BLaER1 (cell line): ENCODE data around the gene MRPS22.

Experiments used
- H3K27ac ChIP-seq: shearing (Covaris generic); formaldehyde crosslinking; 2 replicates; pipeline ENCODE4 v1.8.1; 2022
- H3K27me3 ChIP-seq: shearing (Covaris generic); formaldehyde crosslinking; 2 replicates; pipeline ENCODE4 v1.8.1; 2022
- H3K36me3 ChIP-seq: shearing (Covaris generic); formaldehyde crosslinking; 2 replicates; pipeline ENCODE4 v1.8.1; 2022
- H3K4me1 ChIP-seq: shearing (Covaris generic); formaldehyde crosslinking; 2 replicates; pipeline ENCODE4 v1.8.1; 2022
- H3K4me2 ChIP-seq: shearing (Covaris generic); formaldehyde crosslinking; 2 replicates; pipeline ENCODE4 v1.8.1; 2022
- H3K4me3 ChIP-seq: shearing (Covaris generic); formaldehyde crosslinking; 2 replicates; pipeline ENCODE4 v1.8.1; 2022
- H3K9ac ChIP-seq: shearing (Covaris generic); formaldehyde crosslinking; 2 replicates; pipeline ENCODE4 v1.8.1; 2022
- H3K9me3 ChIP-seq: shearing (Covaris generic); formaldehyde crosslinking; 2 replicates; pipeline ENCODE4 v1.8.1; 2022
- H4K20me1 ChIP-seq: shearing (Covaris generic); formaldehyde crosslinking; 2 replicates; pipeline ENCODE4 v1.8.1; 2022
- Cebpa-rat ChIP-seq: shearing (Covaris generic); IDR thresholded peaks from 2 replicates; pipeline ENCODE4 v1.8.1; 2022

MRPS22 gene

DNA sequence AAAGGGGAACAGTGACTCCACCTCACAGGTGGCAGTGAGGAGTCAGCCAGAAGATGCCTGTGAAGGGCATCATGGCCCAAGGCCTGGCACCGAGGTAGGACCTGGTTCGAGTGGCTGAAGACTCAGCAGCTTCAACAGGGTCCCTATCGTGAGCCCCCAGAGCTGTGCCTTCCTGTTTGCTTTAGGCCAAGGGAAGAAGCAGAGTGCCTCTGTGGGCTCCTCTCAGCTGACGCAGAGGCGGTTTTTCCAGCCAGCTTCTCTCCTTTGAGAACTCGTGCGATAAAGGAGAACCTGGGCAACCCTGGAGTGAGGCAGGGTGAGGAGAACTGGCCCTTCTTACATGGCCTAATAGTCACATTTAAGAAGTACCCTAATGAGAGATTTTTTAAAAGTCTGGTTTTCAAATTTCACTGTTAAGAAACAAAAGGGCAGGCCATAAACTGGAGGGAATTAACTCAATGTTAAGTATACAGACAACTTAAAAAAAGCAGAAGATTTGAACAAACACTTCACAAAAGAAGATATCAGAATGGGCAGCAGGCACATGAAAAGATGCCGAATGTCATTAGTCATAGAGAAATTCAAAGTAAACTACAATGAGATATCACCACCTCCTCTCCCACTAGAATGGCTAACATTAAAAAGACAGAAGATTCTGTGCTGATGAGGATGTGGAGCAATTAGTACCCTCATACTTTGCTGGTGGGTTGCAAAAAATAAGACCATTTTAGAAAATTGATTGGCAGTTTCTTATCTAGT is 23.1 kb upstream of the MRPS22 start:
- H3K36me3 ChIP-seq, result no peaks in the 10 kb centered on the region
- no peak for TF ChIP-seq Cebpa-rat

DNA sequence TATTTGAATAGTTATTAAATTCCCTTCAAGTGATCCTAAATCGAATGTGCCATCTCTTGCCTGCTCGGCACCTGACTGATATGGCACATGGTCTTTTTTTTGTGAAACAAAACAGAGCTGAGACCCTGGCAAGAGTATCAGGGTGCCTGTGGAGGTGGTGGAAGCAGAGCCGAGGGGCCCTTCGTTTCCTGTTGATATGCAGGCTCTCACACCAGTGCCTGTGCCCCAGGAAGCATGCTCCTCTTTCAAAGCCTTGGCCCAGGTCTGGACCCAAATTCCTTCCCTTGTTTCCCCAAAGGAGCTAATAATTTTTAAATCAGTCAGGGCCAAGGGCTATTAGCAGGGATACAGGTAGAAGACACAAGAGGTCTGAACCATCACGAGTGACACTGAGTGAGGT is 21.5 kb upstream of the MRPS22 start:
- no peak overlapping the region for H3K9ac ChIP-seq
- H3K4me3 ChIP-seq, result no peak overlapping the region
- H3K9me3 ChIP-seq, result 0 out of 2 replicates have a peak, but pooled peaks cover 6% of the 10 kb centered on the region
- H4K20me1 ChIP-seq, result no peaks in the 10 kb centered on the region
- H3K4me2 ChIP-seq, result no peak overlapping the region
- H3K4me1 ChIP-seq, result no peaks in the 10 kb centered on the region; the same call in 1 of the 2 replicates
- H3K27me3 ChIP-seq, result no peaks in the 10 kb centered on the region
- H3K36me3 ChIP-seq, result no peaks in the 10 kb centered on the region
- H3K27ac ChIP-seq, result no peak overlapping the region
- TF ChIP-seq Cebpa-rat, result no peak

More for the DNA sequence above, 23.1 kb upstream of the MRPS22 start:
- no peak overlapping the region for H3K4me3 ChIP-seq
- no peak overlapping the region for H3K27ac ChIP-seq
- H3K9me3 ChIP-seq, result 0 out of 2 replicates have a peak, but pooled peaks cover 6% of the 10 kb centered on the region
- no peaks in the 10 kb centered on the region for H4K20me1 ChIP-seq
- H3K9ac ChIP-seq, result no peak overlapping the region
- no peak overlapping the region for H3K4me2 ChIP-seq
- H3K4me1 ChIP-seq, result no peaks in the 10 kb centered on the region; the same call in 1 of the 2 replicates
- H3K27me3 ChIP-seq, result no peaks in the 10 kb centered on the region

DNA sequence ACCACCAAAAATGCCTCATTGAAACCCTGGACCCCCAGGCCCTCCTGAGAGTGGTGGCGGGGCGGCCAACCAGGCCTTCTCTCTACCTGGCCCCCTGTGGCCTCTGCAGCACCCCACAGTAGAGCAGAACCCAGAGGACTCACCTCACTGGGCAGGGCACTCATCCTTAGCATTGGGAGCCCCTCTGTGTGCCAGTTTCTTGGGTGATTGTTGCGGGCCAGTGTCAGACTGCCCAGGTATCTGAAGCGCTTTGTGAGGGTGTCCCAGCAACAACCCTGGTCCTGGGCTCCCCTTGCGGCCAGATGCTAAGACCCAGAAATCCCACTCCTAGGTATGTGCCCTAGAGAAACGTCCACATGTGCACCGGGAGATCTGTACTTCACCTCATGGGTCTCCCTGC is 20.7 kb upstream of the MRPS22 start:
- no peak for TF ChIP-seq Cebpa-rat
- Histone ChIP-seq H3K9me3 (0 out of 2 replicates have a peak, but pooled peaks cover 6% of the 10 kb centered on the region), H3K4me2 (no peak overlapping the region), H3K4me1 (peaks cover 5% of the 10 kb centered on the region), H3K27me3 (no peaks in the 10 kb centered on the region), H3K27ac (no peak overlapping the region), H3K9ac (no peak overlapping the region), H4K20me1 (no peaks in the 10 kb centered on the region), H3K4me3 (no peak overlapping the region), H3K36me3 (no peaks in the 10 kb centered on the region)

DNA sequence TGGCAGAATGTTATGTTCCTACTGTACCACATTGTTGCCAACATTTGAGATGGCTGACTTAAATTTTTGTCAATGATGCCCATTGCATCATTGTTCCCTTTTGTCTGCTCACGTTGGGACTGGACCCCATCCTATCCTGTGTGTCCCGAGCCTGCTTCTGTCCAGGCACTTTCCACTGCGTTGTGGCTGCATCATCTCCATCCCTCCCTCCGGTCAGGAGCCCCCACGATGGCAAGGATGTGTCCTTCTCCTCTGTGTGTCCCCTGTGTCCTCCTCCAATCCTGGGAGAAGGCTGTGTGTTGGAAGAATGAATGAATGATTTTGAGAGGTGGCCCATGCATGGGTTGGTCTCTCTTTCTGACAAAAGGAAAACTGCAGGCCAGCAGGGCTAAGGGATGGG is 19.4 kb upstream of the MRPS22 start:
- peaks cover 10% of the 10 kb centered on the region for H3K4me1 ChIP-seq
- no peak overlapping the region for H3K4me3 ChIP-seq
- no peak overlapping the region for H3K9ac ChIP-seq
- 0 out of 2 replicates have a peak, but pooled peaks cover 6% of the 10 kb centered on the region for H3K9me3 ChIP-seq
- H3K27me3 ChIP-seq, result no peaks in the 10 kb centered on the region
- no peak for TF ChIP-seq Cebpa-rat
- no peaks in the 10 kb centered on the region for H3K36me3 ChIP-seq
- H3K4me2 ChIP-seq, result no peak overlapping the region
- no peak overlapping the region for H3K27ac ChIP-seq
- no peaks in the 10 kb centered on the region for H4K20me1 ChIP-seq

DNA sequence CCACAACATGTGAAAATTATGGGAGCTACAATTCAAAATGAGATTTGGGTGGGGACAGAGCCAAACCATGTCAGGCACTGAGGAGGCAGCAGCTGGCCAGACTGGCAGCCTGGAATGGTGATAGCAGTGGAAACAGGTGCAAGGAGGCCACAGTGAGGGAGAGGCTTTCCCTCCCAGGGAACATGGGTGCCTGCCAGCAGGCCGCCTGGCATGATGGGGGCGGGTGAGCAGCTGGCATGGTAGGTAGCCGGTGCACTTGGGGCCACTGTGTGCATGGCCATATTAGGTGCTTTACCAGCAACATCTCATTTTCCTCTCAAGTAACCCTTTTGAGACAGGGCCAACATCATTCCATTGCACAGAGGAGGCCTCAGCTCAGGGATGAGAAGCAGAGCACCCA is 18.3 kb upstream of the MRPS22 start:
- no peaks in the 10 kb centered on the region for H3K27me3 ChIP-seq
- 0 out of 2 replicates have a peak, but pooled peaks cover 6% of the 10 kb centered on the region for H3K9me3 ChIP-seq
- no peak overlapping the region for H3K4me3 ChIP-seq
- H3K4me1 ChIP-seq, result peaks cover 10% of the 10 kb centered on the region
- no peak overlapping the region for H3K4me2 ChIP-seq
- H4K20me1 ChIP-seq, result no peaks in the 10 kb centered on the region
- no peak overlapping the region for H3K27ac ChIP-seq
- TF ChIP-seq Cebpa-rat, result no peak
- no peaks in the 10 kb centered on the region for H3K36me3 ChIP-seq
- H3K9ac ChIP-seq, result no peak overlapping the region

DNA sequence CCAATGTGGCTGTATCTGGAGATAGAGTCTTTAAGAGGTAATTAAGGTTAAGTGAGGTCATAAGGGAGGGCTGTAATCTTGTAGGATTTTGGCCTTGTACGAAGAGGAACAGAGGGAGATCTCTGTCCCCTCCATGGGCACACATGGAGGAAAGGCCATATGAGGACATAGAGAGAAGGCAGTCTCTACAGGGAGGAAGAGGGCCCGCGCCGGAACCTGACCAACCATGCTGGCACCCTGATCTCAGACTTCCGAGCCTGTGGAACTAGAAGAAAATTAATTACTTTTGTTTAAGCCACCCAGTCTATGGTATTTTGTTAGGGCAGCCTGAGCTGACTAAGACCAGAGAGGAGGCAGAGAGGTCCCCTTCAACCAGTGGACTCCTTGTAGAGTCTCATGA is 17.7 kb upstream of the MRPS22 start:
- Histone ChIP-seq H3K36me3 (no peaks in the 10 kb centered on the region), H3K9ac (no peak overlapping the region), H3K4me1 (peaks cover 10% of the 10 kb centered on the region), H4K20me1 (no peaks in the 10 kb centered on the region), H3K27ac (no peak overlapping the region), H3K4me2 (no peak overlapping the region), H3K27me3 (no peaks in the 10 kb centered on the region), H3K9me3 (0 out of 2 replicates have a peak, but pooled peaks cover 6% of the 10 kb centered on the region), H3K4me3 (no peak overlapping the region)
- TF ChIP-seq Cebpa-rat, result no peak

DNA sequence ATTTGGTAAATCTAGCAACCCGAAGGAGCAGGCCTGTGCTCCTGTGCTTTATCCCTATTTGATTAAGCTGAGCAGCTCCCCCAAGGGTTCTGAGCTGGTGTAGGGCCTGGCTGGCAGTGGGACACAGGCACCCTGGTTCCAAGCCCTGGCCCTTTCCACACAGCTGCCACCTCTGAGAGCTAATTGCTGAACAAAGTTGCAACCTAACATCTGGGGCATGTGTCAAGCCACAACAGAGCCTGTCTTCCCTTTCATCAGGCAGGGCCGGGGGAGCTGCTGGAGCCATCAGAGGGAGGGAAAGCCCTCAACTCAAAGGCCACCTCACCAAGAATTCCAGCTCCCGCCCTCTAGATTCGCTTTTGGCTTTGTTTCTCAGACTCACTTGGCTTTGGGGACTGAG is 17.1 kb upstream of the MRPS22 start:
- Histone ChIP-seq H3K27me3 (no peaks in the 10 kb centered on the region), H3K9me3 (0 out of 2 replicates have a peak, but pooled peaks cover 6% of the 10 kb centered on the region), H3K36me3 (no peaks in the 10 kb centered on the region), H3K9ac (no peak overlapping the region), H3K4me3 (no peak overlapping the region), H4K20me1 (no peaks in the 10 kb centered on the region), H3K27ac (no peak overlapping the region), H3K4me1 (peaks cover 10% of the 10 kb centered on the region), H3K4me2 (no peak overlapping the region)
- TF ChIP-seq Cebpa-rat, result no peak

DNA sequence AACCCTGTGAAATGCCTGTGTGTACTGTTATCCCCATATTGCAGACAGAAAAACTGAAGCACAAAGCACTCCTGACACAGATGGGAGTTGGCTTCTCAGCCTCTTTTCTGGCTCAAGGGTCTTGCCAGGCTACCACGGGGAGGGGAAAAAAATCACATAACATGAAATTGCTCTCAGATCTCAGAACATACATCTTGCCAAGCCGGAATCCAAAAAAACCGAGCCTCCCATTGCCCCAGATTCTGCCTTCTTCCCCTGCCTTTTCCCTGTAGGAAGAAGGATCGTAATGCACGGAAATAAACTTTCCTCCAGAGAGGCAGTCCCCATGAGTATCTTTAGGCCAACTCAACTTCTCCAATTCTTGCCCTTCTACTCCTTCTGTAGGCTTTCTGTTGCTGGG is 16.6 kb upstream of the MRPS22 start:
- no peaks in the 10 kb centered on the region for H4K20me1 ChIP-seq
- H3K36me3 ChIP-seq, result no peaks in the 10 kb centered on the region
- no peaks in the 10 kb centered on the region for H3K27me3 ChIP-seq
- H3K4me3 ChIP-seq, result no peak overlapping the region
- H3K4me2 ChIP-seq, result no peak overlapping the region
- H3K4me1 ChIP-seq, result peaks cover 10% of the 10 kb centered on the region
- H3K9me3 ChIP-seq, result 0 out of 2 replicates have a peak, but pooled peaks cover 6% of the 10 kb centered on the region
- no peak for TF ChIP-seq Cebpa-rat
- no peak overlapping the region for H3K9ac ChIP-seq
- H3K27ac ChIP-seq, result no peak overlapping the region

DNA sequence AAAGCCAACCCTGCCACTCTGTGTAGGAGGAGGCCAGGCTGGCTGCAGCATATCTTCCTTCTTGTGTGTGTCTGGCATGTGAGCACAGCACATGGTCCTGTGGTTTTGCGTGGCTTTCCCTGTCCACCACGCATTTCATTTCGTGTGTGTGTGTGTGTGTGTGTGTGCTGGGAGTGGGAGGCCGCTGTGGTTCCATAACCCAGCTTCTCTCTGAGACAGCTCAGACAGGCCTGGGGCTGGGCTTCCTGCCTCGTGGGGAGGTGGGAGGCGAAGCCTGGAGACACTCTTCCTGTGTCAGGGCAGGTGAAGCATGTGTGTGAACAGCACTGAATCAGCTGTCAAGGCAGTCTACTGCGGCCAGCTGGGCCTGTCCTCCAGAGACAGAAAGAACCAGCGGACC is 16.0 kb upstream of the MRPS22 start:
- H3K9ac ChIP-seq, result no peak overlapping the region
- H3K4me3 ChIP-seq, result no peak overlapping the region
- peaks cover 10% of the 10 kb centered on the region for H3K4me1 ChIP-seq
- H4K20me1 ChIP-seq, result no peaks in the 10 kb centered on the region
- no peaks in the 10 kb centered on the region for H3K27me3 ChIP-seq
- no peak for TF ChIP-seq Cebpa-rat
- H3K4me2 ChIP-seq, result no peak overlapping the region
- H3K9me3 ChIP-seq, result 0 out of 2 replicates have a peak, but pooled peaks cover 6% of the 10 kb centered on the region
- H3K36me3 ChIP-seq, result no peaks in the 10 kb centered on the region
- H3K27ac ChIP-seq, result no peak overlapping the region

DNA sequence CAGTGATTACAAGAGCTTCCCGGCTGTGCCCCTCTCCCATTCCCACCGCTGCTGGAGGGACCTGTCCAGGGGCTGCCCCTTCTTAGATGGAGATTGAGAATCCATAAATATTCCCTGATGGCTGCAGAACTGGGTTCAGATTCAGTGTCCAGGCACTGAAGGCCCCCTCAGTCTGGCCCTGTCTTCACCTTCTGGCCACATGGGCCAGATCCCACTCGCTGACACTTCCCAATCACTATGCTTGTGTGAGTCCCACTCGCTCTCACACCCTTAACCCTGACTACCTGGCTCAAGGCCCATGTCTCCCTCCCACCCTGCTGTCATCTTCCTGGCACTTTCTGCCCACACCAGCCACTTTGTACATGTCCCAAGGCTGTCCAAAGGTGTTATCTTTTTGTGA is 15.5 kb upstream of the MRPS22 start:
- H4K20me1 ChIP-seq, result no peaks in the 10 kb centered on the region
- no peaks in the 10 kb centered on the region for H3K27me3 ChIP-seq
- H3K27ac ChIP-seq, result no peak overlapping the region
- H3K4me3 ChIP-seq, result no peak overlapping the region
- H3K4me1 ChIP-seq, result peaks cover 10% of the 10 kb centered on the region
- no peaks in the 10 kb centered on the region for H3K36me3 ChIP-seq
- H3K9me3 ChIP-seq, result 0 out of 2 replicates have a peak, but pooled peaks cover 6% of the 10 kb centered on the region
- no peak overlapping the region for H3K4me2 ChIP-seq
- no peak overlapping the region for H3K9ac ChIP-seq
- no peak for TF ChIP-seq Cebpa-rat
